Stimulated activated CD4-positive, alpha-beta T cell treated with anti-CD3 and anti-CD28 coated beads, TNF-alpha, amount 100 ng/mL, for 4 hours (primary cell): Measurements from ENCODE around the gene ABCG5.

Source experiments
- DNase-seq, 3 experiments: peaks; one replicate each; pipeline ENCODE4 v3.0.0-alpha.2; 2020; ENCODE audit warnings: low read depth in 3 of 3

ABCG5 gene

DNA sequence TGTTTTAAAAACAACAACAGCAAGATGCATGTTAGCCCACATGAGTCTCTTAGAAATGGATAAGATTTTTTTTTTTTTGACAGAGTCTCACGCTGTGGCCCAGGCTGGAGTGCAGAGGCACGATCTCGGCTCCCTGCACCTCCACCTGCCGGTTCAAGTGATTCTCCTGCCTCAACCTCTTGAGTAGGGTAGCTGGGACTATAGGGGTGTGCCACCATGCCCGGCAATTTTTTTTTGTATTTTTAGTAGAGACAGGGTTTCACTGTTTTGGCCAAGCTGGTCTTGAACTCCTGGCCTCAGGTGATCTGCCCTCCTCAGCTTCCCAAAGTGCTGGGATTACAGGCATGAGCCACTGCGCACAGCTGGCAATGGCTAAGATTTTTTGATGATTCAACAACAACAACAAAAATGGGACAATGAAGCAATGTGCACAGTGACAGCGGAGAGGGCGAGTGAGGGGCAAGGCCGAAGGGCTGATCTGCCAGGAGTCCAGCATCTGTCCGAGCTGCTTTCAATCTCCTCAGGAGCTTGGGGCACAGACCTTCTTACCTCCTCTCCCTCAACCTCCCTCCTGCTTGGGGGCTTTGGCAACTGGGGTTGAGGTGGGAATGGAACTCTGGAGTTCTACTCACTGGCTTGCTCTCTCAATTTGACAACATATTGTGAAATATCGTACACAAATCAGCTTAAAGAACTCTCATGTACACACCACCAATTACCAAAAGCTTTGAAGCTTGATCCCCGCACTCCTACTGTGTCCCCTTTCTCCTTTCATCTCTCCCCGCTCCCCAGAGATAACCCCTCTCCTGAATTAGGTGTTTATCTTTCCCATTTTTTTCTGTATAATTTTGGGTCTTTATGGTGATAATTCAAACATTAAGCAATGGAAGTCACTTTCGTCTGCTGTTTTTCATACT lies 3.6 kb upstream of the ABCG5 start:
- no peak for DNase-seq

DNA sequence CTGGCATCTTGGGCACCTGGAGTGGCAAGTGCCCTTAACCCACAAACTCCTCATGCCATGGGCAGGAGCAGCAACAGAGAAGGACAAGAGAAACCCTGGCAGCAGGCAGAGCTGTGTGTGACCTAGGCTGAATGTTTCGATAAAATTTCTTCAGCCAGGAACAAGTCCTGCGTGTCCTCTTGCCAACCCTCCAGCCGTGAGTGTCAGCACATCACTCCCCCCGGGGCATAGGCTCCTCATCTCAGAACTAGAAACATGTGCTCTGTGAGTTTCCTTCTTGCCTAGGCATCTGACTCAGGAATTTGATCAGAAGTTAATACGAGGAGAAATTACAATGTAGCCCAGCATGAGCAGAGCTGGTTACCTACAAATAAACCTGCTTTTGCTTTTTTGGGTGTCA lies 2.3 kb upstream of the ABCG5 start:
- no peak for DNase-seq

DNA sequence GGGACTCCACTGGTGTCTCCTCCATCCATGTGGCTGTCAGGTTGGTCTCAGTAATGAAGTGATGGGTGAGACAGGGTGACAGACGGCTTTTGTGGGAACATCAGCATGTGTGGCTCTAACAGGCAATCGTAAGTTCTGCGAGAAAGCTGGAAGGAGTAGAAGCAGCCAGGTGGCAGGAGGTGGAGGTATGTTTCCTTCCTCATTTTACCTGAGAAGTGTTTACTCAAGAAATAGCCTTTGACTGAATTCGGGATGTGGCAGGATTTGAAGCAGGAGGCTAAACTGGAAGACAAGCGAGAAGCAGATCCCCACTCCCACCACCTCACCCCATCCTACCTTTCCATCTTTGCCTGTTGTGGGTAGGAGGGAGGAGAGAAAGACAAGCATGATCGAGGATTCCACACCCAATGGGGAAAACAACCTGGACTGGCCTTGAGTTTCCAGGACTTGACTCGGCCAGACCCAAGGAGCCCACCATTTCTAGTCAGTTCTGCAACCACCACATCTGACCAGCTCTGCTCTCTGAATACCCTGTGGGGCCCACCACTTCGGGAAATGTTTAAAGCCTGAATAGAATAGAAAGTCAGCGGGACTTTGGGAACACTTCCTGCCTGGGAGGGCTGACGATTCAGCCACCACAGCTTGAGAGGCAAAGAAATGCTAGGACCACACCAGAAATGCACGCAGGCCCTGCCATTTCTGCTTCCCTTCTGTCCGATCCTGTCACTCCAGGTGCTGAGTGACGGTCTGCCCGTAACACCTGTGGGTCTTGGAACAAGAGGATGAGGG lies 1.3 kb upstream of the ABCG5 start:
- no peak for DNase-seq

DNA sequence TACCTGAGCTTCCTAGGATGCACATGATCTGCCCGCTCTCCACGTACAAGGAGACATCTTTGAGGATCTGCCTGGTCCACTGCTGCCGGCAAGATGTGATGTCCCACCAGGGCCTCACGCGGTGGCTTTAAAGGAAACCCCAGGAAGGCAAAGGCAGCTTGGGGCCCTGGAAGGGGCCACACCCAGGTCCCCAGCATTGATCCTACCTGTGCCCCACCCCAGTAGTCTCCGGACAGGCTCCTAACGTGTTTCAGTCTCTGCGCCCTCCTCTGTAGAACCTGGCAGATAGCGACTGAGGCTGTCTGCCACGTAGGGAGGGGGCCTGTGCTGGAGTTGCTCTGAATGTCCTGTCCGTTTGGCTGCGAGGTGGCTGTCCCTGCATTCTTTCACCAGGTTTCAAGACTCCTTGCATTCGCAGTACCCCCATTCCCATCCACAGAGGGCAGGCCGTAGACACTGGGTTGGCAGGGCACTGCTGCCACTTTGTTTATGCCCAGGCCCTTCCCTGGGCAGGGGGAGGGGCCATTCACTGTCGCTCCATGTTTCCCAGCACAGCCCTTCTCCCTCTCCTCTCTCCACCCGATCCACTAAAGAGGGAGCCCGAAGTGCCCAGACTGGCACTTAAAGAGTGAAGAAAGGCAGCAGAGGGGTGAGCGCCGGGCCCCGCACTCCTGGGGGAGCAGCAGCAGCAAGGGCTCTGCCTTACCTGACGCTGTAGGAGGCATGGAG lies 644 bp downstream of the ABCG5 start:
- no peak for DNase-seq

DNA sequence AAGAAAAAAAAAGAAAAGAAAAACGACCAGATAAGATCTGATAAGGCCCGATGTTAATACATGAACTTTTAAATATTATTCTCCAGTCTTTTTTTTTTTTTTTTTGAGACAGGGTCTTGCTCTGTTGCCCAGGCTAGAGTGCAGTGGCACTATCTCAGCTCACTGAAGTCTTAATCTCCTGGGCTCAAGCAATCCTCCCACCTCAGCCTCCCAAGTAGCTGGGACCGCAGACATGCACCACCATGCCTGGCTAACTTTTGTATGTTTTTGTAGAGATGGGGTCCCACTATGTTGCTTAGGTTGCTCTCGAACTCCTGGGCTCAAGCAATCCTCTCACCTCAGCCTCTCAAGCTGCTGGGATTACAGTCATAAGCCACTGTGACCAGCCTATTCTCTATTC lies 1.6 kb downstream of the ABCG5 start:
- no peak for DNase-seq

DNA sequence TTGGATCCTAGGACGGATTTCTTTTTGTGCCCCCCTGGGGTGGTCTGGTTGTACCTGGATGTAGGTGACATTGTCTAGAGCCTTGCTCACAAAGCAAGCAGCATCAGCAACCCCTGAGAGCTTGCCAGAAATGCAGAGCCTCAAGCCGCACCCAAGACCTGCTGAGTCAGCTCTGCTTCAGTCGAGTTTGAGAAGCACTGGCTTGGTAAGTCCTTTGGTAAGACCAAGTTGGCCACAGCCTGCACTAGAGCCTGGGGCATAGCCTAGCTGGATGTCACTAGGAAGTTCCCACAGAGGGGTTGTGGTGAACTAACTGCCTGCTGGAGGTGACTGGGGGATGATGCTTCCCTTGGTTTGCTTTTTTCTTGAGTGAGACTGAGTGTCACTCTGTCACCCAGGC lies 6.2 kb downstream of the ABCG5 start:
- no peak for DNase-seq

DNA sequence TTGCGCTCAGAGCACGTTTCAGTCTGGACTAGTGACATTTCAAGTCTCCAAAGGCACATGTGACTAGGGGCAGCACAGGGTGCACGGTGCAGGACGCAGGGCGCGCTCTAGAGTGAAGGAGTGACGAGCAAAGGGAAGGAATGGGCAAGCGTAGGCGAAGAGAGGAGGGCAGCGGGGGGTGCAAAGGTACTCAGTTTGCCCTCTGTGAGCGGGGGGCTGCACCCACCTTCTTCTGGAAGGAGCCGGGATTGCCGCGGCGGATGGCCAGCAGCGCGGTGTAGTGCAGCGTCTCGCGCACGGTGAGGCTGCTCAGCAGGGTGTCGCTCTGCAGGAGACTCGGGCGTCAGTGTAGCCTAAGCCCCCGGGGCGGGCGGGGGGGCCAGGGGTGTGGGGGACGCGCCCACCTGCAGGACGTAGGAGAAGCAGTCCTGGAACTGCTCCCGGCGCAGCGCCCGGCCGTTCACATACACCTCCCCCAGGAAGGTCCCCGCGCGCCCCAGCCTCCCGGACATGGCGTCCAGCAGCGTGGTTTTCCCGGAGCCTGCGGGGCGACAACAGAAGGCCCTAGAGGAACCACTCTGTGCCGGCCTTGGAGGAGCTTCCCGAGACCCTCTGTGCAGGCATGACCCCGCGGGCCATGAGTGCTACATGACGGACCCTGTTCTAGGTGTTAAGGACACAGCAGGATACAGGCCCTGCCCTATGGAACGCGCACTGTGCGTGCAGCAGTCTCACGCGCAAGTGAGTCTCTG lies 6.9 kb downstream of the ABCG5 start:
- DNase-seq, result no peak

DNA sequence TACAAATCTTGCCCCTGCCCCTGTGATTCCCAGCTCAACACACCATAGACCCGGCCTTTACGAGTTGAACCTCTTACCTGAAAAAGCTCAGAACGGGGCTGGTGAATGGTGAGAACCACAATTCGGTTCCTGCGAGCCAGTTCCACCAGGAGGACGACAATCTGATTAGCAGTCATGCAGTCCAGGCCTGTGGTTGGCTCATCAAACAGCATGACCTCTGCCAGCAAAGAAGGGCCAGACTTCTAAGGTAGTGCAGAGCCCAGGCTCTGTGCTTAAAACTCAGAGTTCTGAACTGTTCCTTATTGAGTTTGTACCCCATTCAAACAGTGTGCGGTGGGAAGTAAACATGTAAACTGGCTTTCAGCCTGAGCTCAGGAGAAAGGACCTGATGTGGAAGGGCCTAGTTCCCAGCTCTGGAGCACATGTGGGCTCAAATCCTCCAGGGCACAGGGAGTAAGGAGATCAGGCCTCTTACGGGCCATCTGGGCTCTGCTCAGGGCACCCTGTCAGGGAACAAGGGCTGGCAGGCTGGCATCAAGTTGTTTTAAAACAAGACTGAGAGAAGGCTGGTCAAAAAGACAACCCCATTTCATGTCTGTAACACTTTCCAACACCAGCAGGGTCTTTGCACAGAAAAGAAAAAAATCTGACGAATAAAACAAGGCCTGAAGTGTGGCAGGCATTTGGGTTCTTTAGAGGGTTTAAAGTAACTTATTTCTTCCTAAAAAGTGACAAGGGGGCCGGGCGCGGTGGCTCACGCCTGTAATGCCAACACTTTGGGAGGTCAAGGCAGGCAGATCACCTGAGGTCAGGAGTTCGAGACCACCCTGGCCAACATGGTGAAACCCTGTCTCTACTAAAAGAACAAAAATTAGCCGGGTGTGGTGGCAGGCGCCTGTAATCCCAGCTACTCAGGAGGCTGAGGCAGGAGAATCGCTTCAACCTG lies 12.1 kb downstream of the ABCG5 start:
- no peak for DNase-seq

DNA sequence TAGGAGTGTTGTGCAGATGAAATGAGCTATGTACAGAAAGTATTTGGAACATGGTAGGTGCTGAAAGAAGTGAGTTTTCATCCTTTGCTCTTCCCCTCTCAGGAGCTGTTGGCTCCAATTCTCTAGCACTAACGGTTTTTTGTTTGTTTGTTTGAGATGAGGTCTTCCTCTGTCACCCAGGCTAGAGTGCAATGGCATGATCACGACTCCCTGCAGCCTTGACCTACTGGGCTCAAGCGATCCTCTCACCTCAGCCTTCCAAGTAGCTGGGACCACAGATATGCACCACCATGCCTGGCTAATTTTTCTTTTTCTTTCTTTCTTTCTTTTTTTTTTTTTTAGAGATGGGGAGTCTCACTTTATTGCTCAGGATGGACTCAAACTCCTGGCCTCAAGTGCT lies 12.8 kb downstream of the ABCG5 start:
- DNase-seq, result no peak

DNA sequence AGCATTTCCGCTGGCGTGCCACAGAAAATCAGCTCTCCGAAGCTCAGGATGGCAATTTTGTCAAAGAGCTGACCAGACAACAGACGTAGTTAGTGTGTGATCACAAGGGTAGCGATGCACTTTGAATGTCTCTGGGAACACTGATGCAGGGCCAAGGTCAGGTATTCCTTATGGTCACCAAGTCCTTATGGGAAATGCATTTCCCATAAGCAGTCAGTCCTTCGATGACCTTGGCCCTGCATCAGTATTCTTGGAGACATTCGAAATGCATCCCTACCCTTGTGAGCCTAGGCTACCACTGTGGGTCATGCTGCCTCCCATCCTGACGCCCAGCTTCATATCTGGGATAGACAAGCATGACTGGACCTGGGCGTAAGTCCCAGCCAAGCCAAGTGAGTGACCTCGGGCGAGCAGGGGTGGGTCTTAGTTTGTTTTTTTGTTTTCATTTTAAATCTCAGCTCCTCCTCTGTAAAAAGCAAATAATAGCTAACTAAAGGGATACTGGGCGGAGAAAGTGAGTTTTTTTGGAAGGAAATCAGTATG lies 13.6 kb downstream of the ABCG5 start:
- no peak for DNase-seq

DNA sequence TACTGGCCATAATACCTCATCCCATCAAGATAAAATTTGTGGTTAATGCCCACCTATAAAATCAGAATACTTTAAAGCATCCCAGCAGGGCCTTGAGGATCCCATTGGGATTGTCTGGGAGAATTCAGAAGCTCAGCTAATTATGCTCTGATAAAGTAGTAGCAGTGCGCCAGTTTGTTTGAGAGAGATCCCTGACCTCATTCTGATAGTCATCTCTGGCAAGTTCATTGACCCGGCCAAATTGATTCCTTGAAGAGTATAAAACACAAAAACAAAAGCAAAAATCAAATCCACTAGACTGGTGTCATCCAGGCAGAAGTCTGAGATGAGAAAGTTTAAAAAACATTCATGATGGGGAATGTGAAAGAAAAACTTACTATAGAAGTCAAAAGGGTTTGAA lies 14.1 kb downstream of the ABCG5 start:
- DNase-seq, result no peak

DNA sequence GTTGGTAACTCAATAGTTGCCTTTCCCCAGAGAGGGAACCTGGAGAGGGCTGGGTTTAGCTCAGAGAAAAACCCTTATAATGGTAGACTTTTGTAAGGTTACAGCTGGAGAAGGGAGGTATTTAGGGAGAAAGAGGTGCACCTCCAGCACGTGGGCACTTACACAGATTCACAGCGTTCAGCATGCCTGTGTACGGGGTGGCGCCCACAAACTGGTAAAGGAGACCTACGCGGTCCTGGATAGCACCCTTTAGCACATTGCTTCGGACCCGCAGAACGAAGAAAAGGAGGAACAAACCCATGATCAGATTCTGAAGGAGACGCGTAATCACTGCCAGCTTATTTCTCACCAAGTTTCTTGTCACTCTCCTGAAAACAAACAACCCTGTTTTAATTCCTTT lies 14.9 kb downstream of the ABCG5 start:
- DNase-seq, result no peak

DNA sequence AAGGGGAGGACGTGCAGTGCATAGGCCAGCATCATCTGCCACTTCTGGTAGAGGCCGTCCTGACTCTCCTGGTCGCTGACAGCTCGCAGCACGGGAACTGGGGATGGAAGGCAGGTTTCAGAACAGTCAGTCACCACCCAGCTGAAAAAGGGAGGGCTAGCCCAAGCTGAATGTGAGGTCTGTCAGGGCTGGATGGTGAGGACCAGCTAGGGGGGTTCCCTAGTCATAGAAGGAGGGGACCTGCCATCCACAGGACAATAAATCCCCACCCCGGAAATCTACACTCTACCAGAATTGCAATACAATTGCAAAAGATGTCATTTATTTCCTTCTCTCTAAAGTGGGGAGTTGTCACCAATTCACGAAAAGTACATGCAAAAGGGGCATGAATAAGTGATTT lies 15.8 kb downstream of the ABCG5 start:
- DNase-seq, result no peak

DNA sequence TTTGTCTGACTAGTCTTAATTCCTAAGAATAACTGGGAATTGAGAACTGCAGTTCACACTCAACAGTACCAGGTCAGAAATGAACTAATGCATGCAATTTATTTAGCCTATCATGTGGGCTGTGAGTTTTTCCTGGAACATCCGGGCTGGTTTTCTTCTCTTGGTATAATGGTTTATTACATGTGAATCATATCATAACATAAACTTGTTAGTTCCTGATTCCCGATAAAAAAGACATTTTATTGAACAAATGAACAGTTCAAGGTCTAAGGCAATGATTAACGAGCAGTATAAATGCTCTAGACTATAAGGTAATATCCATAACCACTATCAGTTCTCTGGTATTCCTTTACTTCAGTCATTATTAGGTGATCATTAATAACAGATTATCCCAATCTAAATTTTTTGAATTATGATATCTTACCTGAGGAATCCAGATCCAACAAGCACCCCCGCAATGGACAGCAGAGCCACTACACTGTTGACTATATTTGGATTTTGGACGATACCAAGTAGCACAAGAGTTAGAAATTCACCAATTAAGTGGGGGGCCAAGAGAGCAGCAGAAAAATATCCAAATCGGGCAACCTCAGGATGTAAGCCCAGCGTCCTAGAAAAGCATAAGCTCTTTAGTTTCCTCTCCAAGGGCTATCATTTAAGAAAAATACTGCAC lies 19.0 kb downstream of the ABCG5 start:
- DNase-seq, result no peak

DNA sequence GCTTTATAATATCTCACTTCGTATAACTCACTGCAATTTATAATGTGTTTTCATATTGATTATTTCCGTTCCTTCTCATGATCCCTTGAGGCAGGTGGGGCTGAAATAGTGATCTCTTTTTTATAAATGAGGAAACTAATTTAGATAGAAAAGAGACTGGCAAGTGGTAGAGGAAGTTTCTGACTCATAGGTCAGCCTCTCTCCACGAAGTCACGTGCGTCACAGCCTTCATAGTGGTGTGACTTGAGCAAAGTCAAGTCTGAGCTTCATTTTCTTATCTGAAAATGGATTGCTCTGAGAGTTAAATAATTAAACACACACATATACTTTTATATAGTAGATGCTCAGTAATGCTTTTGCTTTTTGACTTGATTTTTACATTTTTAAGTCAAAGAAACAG lies 19.9 kb downstream of the ABCG5 start:
- no peak for DNase-seq

DNA sequence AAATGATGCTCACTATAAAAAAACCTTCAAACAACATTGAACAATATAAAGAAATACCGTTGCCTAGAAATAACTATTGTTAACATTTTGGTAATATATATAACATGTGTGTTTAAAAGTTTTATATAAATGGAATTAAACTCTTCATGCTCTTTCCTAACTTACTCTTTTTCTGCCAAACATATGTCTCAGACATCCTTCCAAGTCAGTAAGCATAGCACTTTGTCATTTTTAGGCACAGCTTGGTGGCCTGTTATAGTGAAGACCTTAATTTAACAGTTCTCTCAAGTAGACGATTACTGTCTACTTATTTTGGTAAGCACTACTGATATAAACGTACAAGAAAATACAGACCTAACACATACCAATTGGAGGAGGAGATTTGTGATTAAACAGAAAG lies 23.9 kb downstream of the ABCG5 start:
- no peak for DNase-seq

DNA sequence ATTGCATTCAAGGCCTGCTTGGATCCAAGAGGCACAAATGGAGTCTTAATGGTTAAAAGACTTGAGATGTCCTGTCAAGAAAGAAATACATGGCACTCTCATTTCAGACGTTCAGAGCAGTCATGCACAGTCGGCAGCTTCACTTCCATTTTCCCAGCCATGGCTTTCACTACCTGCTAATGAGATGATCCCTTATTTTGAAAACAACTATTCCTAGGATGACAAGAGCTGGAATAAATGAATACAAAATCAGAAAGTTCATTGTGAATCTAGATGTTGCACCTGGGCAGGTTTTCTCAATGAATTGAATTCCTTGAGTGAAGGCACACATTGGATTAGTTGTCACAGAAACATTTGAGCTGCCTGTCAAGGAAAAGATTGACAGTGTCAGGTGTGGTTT lies 25.7 kb downstream of the ABCG5 start:
- no peak for DNase-seq

DNA sequence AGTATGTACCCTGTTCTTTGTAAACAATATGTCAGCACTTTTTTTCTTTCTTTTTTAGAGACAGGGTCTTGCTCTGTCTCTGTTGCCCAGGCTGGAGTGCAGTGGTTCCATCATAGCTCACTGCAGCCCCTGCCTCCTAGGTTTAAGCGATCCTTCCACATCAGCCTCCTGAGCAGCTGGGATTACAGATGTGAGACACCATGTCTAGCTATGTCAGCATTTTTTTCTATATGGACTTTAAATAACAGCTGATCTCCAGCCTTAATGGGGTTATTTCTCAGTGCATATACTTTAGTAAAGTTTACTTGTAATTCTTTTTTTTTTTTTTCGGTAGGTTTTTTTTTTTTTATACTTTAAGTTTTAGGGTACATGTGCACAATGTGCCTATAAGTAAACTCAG lies 26.6 kb downstream of the ABCG5 start:
- DNase-seq, result no peak

DNA sequence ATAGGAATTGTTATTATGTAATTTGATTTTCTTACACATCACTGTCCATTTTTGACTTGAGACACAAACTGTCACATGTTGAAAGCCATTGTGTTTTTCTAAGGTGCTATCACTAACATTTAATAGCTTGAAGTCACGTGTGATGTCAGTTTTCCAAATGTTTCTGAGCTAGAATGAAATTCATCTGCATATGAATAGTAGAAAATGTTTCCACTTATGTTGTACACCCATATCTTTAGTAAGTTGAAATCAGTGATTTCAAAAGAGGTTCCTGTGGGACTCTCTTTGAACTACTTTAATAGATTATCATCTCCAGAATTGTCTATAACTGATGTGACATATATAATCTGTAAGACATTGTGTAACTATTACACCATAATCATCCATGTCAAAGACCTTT lies 27.8 kb downstream of the ABCG5 start:
- DNase-seq, result no peak

DNA sequence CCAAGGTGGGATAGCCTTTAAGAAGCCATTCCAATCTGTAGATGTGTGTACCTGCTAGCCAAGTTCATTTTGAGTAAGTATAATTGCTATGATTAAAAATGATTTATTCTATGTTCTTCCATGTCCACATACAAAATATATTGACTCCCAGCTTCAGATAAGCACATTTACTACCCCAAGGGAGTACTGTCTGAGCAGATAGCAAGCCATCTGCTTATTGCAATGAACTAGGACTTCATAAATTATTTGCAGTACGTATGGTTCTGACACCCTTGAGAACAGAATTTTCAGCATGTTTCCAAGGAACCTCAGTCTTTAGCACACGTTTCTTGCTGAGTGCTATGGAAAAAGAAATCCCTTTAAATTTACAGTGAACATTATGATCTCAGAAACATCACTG lies 28.2 kb downstream of the ABCG5 start:
- DNase-seq, result no peak
